ENCODE measurements around the gene SALL3. TPM values are rescaled to one million over a fixed set of nuclear protein-coding genes. Genes with fewer than 3 reads are reported as not detected.
A peak's percentile ranks its signal among the peaks of the same experiment; 100 is the strongest.

The SALL3 gene
- total and polyA plus RNA-seq, 2 of the 8 experiments (the other 6 are each of a cell fraction or from before 2014, with no cell fraction given): 10.5 to 46.4 TPM

GRCh38 chr18:78981989-78982620 lies 2.5 kb downstream of the SALL3 start:
- ChIA-PET POLR2A (ENCODE audit: partially characterized antibody) (interaction anchor here (1.1 to 1.8 kb wide), 4 partner anchors 9 to 416 kb away, joined by 3 to 5 read pairs (median 3); no protein-coding TSS in a partner anchor), CTCF (ENCODE audit: partially characterized antibody) (interaction anchor here (0.6 to 1.6 kb wide), 8 partner anchors 9 to 321 kb away, joined by 3 to 4 read pairs (median 3); no protein-coding TSS in a partner anchor)
- Histone ChIP-seq H3K79me2 (ENCODE audit: control insufficient read depth in 1 of 2, insufficient read depth in 2 of 2, low read length in 2 of 2) (peaks cover under 1 to 64% of the 10 kb centered on the region in 2 experiments; a peak in 3 of 4 replicates), H3K23ac (ENCODE audit: insufficient read length) (no peak overlapping the region), H3K56ac (replicated peaks; ENCODE audit: insufficient read length, low read depth, low read length) (no peak overlapping the region), H4K20me1 (replicated peaks in 1 of 2; ENCODE audit: control insufficient read depth in 1 of 2, insufficient read depth in 2 of 2, low read length in 2 of 2) (peaks cover 7 to 12% of the 10 kb centered on the region in 2 experiments), H3K23me2 (ENCODE audit: low read depth, low read length) (peaks cover 30% of the 10 kb centered on the region), H4K91ac (replicated peaks; ENCODE audit: insufficient read length, low read length) (peak overlapping the region; percentile 44), H2BK12ac (ENCODE audit: low read depth, low read length) (peak overlapping the region; percentile 92; the same call in 1 of the 2 replicates), H2BK20ac (ENCODE audit: low read length) (no peak overlapping the region; the same call in 1 of the 2 replicates), H4K8ac (ENCODE audit: extremely low read depth, insufficient read depth, low read length) (no peak overlapping the region), H3K27ac (ENCODE audit: low read depth, low read length) (no peak overlapping the region), H2BK120ac (replicated peaks; ENCODE audit: low read depth, low read length) (peak overlapping the region; percentile 90), H2BK5ac (ENCODE audit: low read depth, low read length) (peak overlapping the region; percentile 52; the same call in 1 of the 2 replicates), H3K14ac (ENCODE audit: insufficient read length) (no peak overlapping the region), H3K4me1 (replicated peaks in 1 of 4; ENCODE audit: control insufficient read depth in 3 of 4, insufficient read depth in 4 of 4, low read length in 3 of 4) (peaks cover 9 to 20% (median 17%) of the 10 kb centered on the region in 4 experiments), H3K4me2 (ENCODE audit: insufficient read depth in 1 of 2, low read depth in 2 of 2, low read length in 2 of 2) (peak overlapping the region; percentile 70 to 84), H2AK5ac (ENCODE audit: low read depth, low read length) (no peak overlapping the region), H3K18ac (ENCODE audit: extremely low read depth, low read length) (peak overlapping the region; percentile 87), H3K36me3 (ENCODE audit: control insufficient read depth in 2 of 4, insufficient read depth in 4 of 4, low read length in 3 of 4) (no peaks in the 10 kb centered on the region), H3K4me3 (ENCODE audit: extremely low read depth in 1 of 4, insufficient read depth in 2 of 4, low read depth in 3 of 4, low read length in 4 of 4) (peak overlapping the region; percentile 68 to 93 (median 75)), H3K9ac (replicated peaks in 1 of 4; ENCODE audit: extremely low read depth in 1 of 4, low read depth in 3 of 4, low read length in 3 of 4) (peak overlapping the region in 1 of 4 experiments; percentile 39; a peak in 1 of 7 replicates), H3K27me3 (replicated peaks in 1 of 4; ENCODE audit: control insufficient read depth in 3 of 4, extremely low read depth in 1 of 4, insufficient read depth in 3 of 4, low read length in 3 of 4) (peaks cover 5 to 24% (median 17%) of the 10 kb centered on the region in 4 experiments; a peak in 6 of 7 replicates), H2BK15ac (ENCODE audit: low read length) (no peak overlapping the region), H2AFZ (ENCODE audit: low read length) (no peak overlapping the region), H3K9me3 (ENCODE audit: insufficient read depth in 2 of 2, low read depth in 1 of 2, low read length in 1 of 2) (no peaks in the 10 kb centered on the region), H4K5ac (ENCODE audit: insufficient read length, low read depth, low read length) (peak overlapping the region; percentile 65), H3K79me1 (ENCODE audit: low read depth, low read length) (peaks cover 4% of the 10 kb centered on the region; the same call in 1 of the 2 replicates), H3K4ac (replicated peaks; ENCODE audit: insufficient read length, low read depth, low read length) (no peak overlapping the region)
- TF ChIP-seq YY1 (IDR thresholded peaks at IDR 0.05; ENCODE audit: low read depth, low read length): no peak
- 0 out of 2 replicates have a peak, but pooled peaks have one; percentile 31 for TF ChIP-seq SP1 (IDR thresholded peaks at IDR 0.05; ENCODE audit: low read depth, low read length)
- FAIRE-seq (peak; percentile 19), DNase-seq (ENCODE audit: low read depth in 1 of 2, low spot score in 2 of 2) (no peak)
- WGBS, 2 experiments (ENCODE audit: extremely low coverage in 1 of 2, insufficient coverage in 1 of 2, insufficient read length in 1 of 2, insufficient replicate concordance in 2 of 2, low coverage in 1 of 2, low lambda C conversion rate in 2 of 2, missing lambda C conversion rate in 1 of 2): 1% methylated on average over 14 of the region's 14 CpGs; no CpG with 5 or more reads in 1 of the 2 experiments

Data from H1 (cell line).